Stimulated activated memory B cell treated with anti-CD40 and anti-IgM and Interleukin-4, amounts not matched to agents 10 μg/mL and 1 μg/mL and 100 μg/mL, for 72 hours (primary cell): Measurements from ENCODE around the gene MCF2.
A peak's percentile ranks its signal among the peaks of the same experiment; 100 is the strongest.
"Not testable (repeated sequence)": the region's sequence is repeated elsewhere in the genome, so short reads cannot be mapped to it uniquely, and the experiment has no call there.

Experiments
- ATAC-seq: fragments of 150-1000 bp; cut with Tn5 transposase; 2 replicates; pipeline ENCODE4 v1.10.0; 2021
- H3K27ac Mint-ChIP-seq: one replicate; pipeline ENCODE4 v1.8.0; 2022; ENCODE audit warnings: mild to moderate bottlenecking, mixed read lengths
- H3K27me3 Mint-ChIP-seq: one replicate; pipeline ENCODE4 v1.8.0; 2022; ENCODE audit warnings: mixed read lengths
- H3K36me3 Mint-ChIP-seq: one replicate; pipeline ENCODE4 v1.8.0; 2022; ENCODE audit warnings: mixed read lengths
- H3K4me1 Mint-ChIP-seq: one replicate; pipeline ENCODE4 v1.8.0; 2022; ENCODE audit warnings: mixed read lengths
- H3K4me3 Mint-ChIP-seq: one replicate; pipeline ENCODE4 v1.8.0; 2022; ENCODE audit warnings: mild to moderate bottlenecking, moderate library complexity, mixed read lengths
- H3K9me3 Mint-ChIP-seq: one replicate; pipeline ENCODE4 v1.8.0; 2022; ENCODE audit warnings: mixed read lengths

Gene MCF2

GRCh38 chrX:139691493-139691842 is 16.5 kb downstream of the MCF2 start:
- Mint-ChIP-seq H3K36me3 (peaks cover 8% of the 10 kb centered on the region), H3K4me1 (peaks cover 6% of the 10 kb centered on the region), H3K9me3 (peaks cover 4% of the 10 kb centered on the region), H3K4me3 (peak overlapping the region; percentile 36), H3K27ac (no peak overlapping the region), H3K27me3 (peaks cover 27% of the 10 kb centered on the region)
- ATAC-seq: no peak

GRCh38 chrX:139685175-139685574 is 22.8 kb downstream of the MCF2 start:
- H3K4me3 Mint-ChIP-seq, H3K4me1 Mint-ChIP-seq, ATAC-seq, H3K27me3 Mint-ChIP-seq, H3K27ac Mint-ChIP-seq: not testable (repeated sequence)
- Mint-ChIP-seq H3K9me3 (peaks cover 13% of the 10 kb centered on the region), H3K36me3 (peaks cover 15% of the 10 kb centered on the region)

- no peak overlapping the region for H3K27ac Mint-ChIP-seq
- H3K27me3 Mint-ChIP-seq: no peaks in the 10 kb centered on the region
- no peak overlapping the region for H3K4me3 Mint-ChIP-seq
- peaks cover 8% of the 10 kb centered on the region for H3K9me3 Mint-ChIP-seq
- no peaks in the 10 kb centered on the region for H3K4me1 Mint-ChIP-seq
- ATAC-seq: no peak
- peaks cover 13% of the 10 kb centered on the region for H3K36me3 Mint-ChIP-seq
Observed at GRCh38 chrX:139680356-139680755, 27.6 kb downstream of the MCF2 start.

GRCh38 chrX:139647597-139647996 is 60.4 kb downstream of the MCF2 start:
- H3K27me3 Mint-ChIP-seq: no peaks in the 10 kb centered on the region
- H3K9me3 Mint-ChIP-seq: no peaks in the 10 kb centered on the region
- H3K4me3 Mint-ChIP-seq: no peak overlapping the region
- ATAC-seq: no peak
- H3K27ac Mint-ChIP-seq: no peak overlapping the region
- no peaks in the 10 kb centered on the region for H3K4me1 Mint-ChIP-seq
- no peaks in the 10 kb centered on the region for H3K36me3 Mint-ChIP-seq

GRCh38 chrX:139642241-139642927 is 65.6 kb downstream of the MCF2 start:
- no peak for ATAC-seq
- Mint-ChIP-seq H3K4me1 (no peaks in the 10 kb centered on the region), H3K9me3 (no peaks in the 10 kb centered on the region)

GRCh38 chrX:139640259-139640658 is 67.7 kb downstream of the MCF2 start:
- H3K4me3 Mint-ChIP-seq: no peak overlapping the region
- H3K27me3 Mint-ChIP-seq: no peaks in the 10 kb centered on the region
- no peak for ATAC-seq
- no peaks in the 10 kb centered on the region for H3K36me3 Mint-ChIP-seq
- H3K4me1 Mint-ChIP-seq: no peaks in the 10 kb centered on the region
- H3K27ac Mint-ChIP-seq: no peak overlapping the region
- H3K9me3 Mint-ChIP-seq: no peaks in the 10 kb centered on the region

More at GRCh38 chrX:139642241-139642927, 65.6 kb downstream of the MCF2 start:
- Mint-ChIP-seq H3K27me3 (no peaks in the 10 kb centered on the region), H3K4me3 (no peak overlapping the region), H3K36me3 (no peaks in the 10 kb centered on the region), H3K27ac (no peak overlapping the region)

- H3K9me3 Mint-ChIP-seq: no peaks in the 10 kb centered on the region
- H3K27ac Mint-ChIP-seq: no peak overlapping the region
- no peak for ATAC-seq
- H3K27me3 Mint-ChIP-seq: no peaks in the 10 kb centered on the region
- H3K4me1 Mint-ChIP-seq: no peaks in the 10 kb centered on the region
- no peaks in the 10 kb centered on the region for H3K36me3 Mint-ChIP-seq
- no peak overlapping the region for H3K4me3 Mint-ChIP-seq
Observed at GRCh38 chrX:139639253-139639652, 68.7 kb downstream of the MCF2 start.

GRCh38 chrX:139600105-139600504 is 107.9 kb downstream of the MCF2 start:
- H3K27ac Mint-ChIP-seq: no peak overlapping the region
- no peaks in the 10 kb centered on the region for H3K27me3 Mint-ChIP-seq
- peaks cover 5% of the 10 kb centered on the region for H3K9me3 Mint-ChIP-seq
- ATAC-seq: no peak
- no peaks in the 10 kb centered on the region for H3K4me1 Mint-ChIP-seq
- no peaks in the 10 kb centered on the region for H3K36me3 Mint-ChIP-seq
- no peak overlapping the region for H3K4me3 Mint-ChIP-seq

- no peak for ATAC-seq
- no peak overlapping the region for H3K27ac Mint-ChIP-seq
Observed at GRCh38 chrX:139596068-139596467, 111.9 kb downstream of the MCF2 start.

GRCh38 chrX:139585613-139586012 is 122.4 kb downstream of the MCF2 start:
- H3K4me1 Mint-ChIP-seq: no peaks in the 10 kb centered on the region
- no peak overlapping the region for H3K4me3 Mint-ChIP-seq
- H3K27me3 Mint-ChIP-seq: no peaks in the 10 kb centered on the region
- ATAC-seq: no peak
- H3K27ac Mint-ChIP-seq: no peak overlapping the region
- no peaks in the 10 kb centered on the region for H3K36me3 Mint-ChIP-seq
- H3K9me3 Mint-ChIP-seq: no peaks in the 10 kb centered on the region

More at GRCh38 chrX:139596068-139596467, 111.9 kb downstream of the MCF2 start:
- Mint-ChIP-seq H3K27me3 (no peaks in the 10 kb centered on the region), H3K4me1 (no peaks in the 10 kb centered on the region), H3K9me3 (peaks cover 5% of the 10 kb centered on the region), H3K36me3 (no peaks in the 10 kb centered on the region), H3K4me3 (no peak overlapping the region)

GRCh38 chrX:139581068-139581467 is 126.9 kb downstream of the MCF2 start:
- Mint-ChIP-seq H3K36me3 (no peaks in the 10 kb centered on the region), H3K4me3 (no peak overlapping the region)

GRCh38 chrX:139566981-139567380 is 141.0 kb downstream of the MCF2 start:
- H3K36me3 Mint-ChIP-seq: no peaks in the 10 kb centered on the region
- no peaks in the 10 kb centered on the region for H3K9me3 Mint-ChIP-seq
- H3K27me3 Mint-ChIP-seq: no peaks in the 10 kb centered on the region
- no peak overlapping the region for H3K4me3 Mint-ChIP-seq
- H3K4me1 Mint-ChIP-seq: no peaks in the 10 kb centered on the region
- no peak overlapping the region for H3K27ac Mint-ChIP-seq
- ATAC-seq: no peak

More at GRCh38 chrX:139581068-139581467, 126.9 kb downstream of the MCF2 start:
- H3K9me3 Mint-ChIP-seq: no peaks in the 10 kb centered on the region
- no peak overlapping the region for H3K27ac Mint-ChIP-seq
- no peaks in the 10 kb centered on the region for H3K27me3 Mint-ChIP-seq
- no peaks in the 10 kb centered on the region for H3K4me1 Mint-ChIP-seq
- ATAC-seq: no peak

- H3K27me3 Mint-ChIP-seq: no peaks in the 10 kb centered on the region
- H3K27ac Mint-ChIP-seq: no peak overlapping the region
- no peak overlapping the region for H3K4me3 Mint-ChIP-seq
- no peaks in the 10 kb centered on the region for H3K36me3 Mint-ChIP-seq
- no peak for ATAC-seq
- no peaks in the 10 kb centered on the region for H3K4me1 Mint-ChIP-seq
- H3K9me3 Mint-ChIP-seq: no peaks in the 10 kb centered on the region
Observed at GRCh38 chrX:139563251-139563650, 144.7 kb downstream of the MCF2 start.

GRCh38 chrX:139560221-139560620 is 147.7 kb downstream of the MCF2 start:
- no peaks in the 10 kb centered on the region for H3K27me3 Mint-ChIP-seq
- no peak overlapping the region for H3K4me3 Mint-ChIP-seq
- no peak overlapping the region for H3K27ac Mint-ChIP-seq
- no peaks in the 10 kb centered on the region for H3K9me3 Mint-ChIP-seq
- ATAC-seq: no peak
- H3K4me1 Mint-ChIP-seq: no peaks in the 10 kb centered on the region
- no peaks in the 10 kb centered on the region for H3K36me3 Mint-ChIP-seq

- Mint-ChIP-seq H3K27me3 (no peaks in the 10 kb centered on the region), H3K9me3 (no peaks in the 10 kb centered on the region), H3K36me3 (no peaks in the 10 kb centered on the region), H3K4me3 (no peak overlapping the region), H3K4me1 (peaks cover 5% of the 10 kb centered on the region), H3K27ac (no peak overlapping the region)
- peak; percentile 65 for ATAC-seq
Observed at GRCh38 chrX:139559383-139560042, 148.5 kb downstream of the MCF2 start.

GRCh38 chrX:139554991-139555675 is 152.8 kb downstream of the MCF2 start:
- no peaks in the 10 kb centered on the region for H3K36me3 Mint-ChIP-seq
- peak overlapping the region; percentile 31 for H3K4me3 Mint-ChIP-seq
- H3K9me3 Mint-ChIP-seq: no peaks in the 10 kb centered on the region
- ATAC-seq: no peak
- no peaks in the 10 kb centered on the region for H3K27me3 Mint-ChIP-seq
- H3K27ac Mint-ChIP-seq: peak overlapping the region; percentile 40
- H3K4me1 Mint-ChIP-seq: peaks cover 21% of the 10 kb centered on the region
